ENCODE results near the gene SH3GL1. TPM values are rescaled to one million over a fixed set of nuclear protein-coding genes. Genes with fewer than 3 reads are reported as not detected.

The SH3GL1 gene
- total RNA-seq, 1 donor, result 83.2 TPM

DNA sequence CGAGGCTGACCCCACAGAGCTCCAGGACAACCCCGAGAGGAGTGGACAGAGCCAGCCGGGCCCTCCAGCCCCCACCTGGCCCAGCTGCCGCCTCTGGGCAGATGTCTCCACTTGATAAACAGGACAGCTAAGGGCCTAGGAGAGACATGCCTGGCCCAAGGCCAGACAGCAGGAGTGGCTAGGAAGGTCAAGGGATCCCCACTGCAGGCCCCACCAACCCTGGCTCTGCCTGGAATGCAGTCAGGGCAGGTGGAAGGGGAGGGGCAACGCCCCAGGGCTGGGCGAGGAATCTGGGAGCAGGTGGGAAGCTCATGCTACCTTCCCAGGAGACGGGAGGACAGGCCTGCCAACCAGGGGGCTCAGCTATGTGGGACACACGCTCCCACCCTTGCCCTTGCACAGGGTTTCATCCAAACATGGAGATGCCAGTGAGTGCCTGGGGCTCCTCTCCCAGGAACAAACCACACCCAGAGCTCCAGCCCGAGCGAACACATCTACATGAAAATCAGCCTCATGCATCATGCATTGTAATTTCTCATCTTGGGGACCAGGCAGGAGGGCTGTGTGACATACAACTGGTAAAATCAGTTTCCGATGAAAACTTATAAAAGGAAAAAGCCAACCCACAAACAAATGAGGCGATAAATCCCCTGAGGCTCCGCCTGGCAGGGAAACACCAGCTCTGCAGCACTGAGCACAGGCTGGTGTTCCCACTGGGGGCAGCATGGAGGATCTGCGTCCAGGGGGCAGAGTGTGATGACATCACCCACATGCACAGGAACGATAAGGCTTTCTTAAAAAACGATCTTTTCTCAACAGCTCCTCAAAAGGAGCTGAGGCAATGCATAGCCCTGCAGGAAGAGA is 25.0 kb downstream of the SH3GL1 start:
- no peaks in the 10 kb centered on the region for H3K36me3 ChIP-seq (ENCODE audit: insufficient read depth, low read length)
- H3K79me2 ChIP-seq (ENCODE audit: insufficient read depth, low read length), result peaks cover 93% of the 10 kb centered on the region
- H3K27ac ChIP-seq (ENCODE audit: low read depth, low read length), result peak overlapping the region; percentile 90
- peak; percentile 62 for TF ChIP-seq CTCF (IDR thresholded peaks at IDR 0.05; ENCODE audit: extremely low read depth, low read depth, low read length)
- peaks cover 84% of the 10 kb centered on the region for H4K20me1 ChIP-seq (ENCODE audit: insufficient read depth, low read length)
- peak; percentile 93 for DNase-seq (ENCODE audit: insufficient read length, low spot score, missing footprints)
- H2AFZ ChIP-seq (ENCODE audit: low read length), result no peak overlapping the region
- no peak overlapping the region for H3K4me3 ChIP-seq (ENCODE audit: insufficient read depth, low read length)
- H3K9me3 ChIP-seq (ENCODE audit: low read depth, low read length), result no peaks in the 10 kb centered on the region
- no peaks in the 10 kb centered on the region for H3K27me3 ChIP-seq (ENCODE audit: insufficient read depth, low read length)
- peak overlapping the region; percentile 40 for H3K4me2 ChIP-seq (ENCODE audit: insufficient read depth, low read length)
- peaks cover 65% of the 10 kb centered on the region for H3K4me1 ChIP-seq (ENCODE audit: insufficient read depth, low read length)

DNA sequence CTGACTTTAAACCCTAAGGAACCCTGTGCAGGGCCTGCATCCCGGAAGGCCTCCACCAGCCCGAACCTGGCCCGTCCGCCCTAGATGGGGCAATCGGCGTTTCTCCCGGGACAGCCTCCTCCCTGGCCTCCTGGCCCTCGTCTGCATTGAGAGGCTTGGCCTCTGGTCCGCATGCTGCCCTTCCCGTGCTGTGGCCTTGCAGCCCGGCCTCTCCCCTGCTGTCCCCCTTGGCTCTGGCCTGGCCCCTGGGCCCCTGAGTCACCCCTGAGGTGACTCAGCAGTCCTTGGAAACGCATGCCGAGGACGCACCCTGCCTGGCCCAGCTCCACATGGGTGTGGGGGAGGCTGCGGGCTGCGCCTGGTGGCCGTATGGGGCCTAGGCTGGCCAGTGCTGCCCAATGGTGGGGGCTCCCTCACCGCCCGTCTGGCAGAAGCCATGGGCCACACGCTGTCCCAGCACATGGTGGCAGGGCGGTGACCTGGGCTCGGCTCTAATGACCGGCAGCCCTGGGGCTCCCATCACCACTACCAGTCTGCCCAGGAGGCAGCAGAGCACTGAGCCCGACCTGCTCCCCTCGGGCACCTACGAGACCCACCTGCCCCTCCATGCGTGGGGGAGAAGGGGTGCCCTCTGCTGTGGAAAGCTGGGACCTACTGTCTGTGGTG is 25.7 kb downstream of the SH3GL1 start:
- peaks cover 84% of the 10 kb centered on the region for H4K20me1 ChIP-seq (ENCODE audit: insufficient read depth, low read length)

GRCh38 chr19:4373601-4374497 is 26.5 kb downstream of the SH3GL1 start:
- no peaks in the 10 kb centered on the region for H3K9me3 ChIP-seq (ENCODE audit: low read depth, low read length)
- H2AFZ ChIP-seq (ENCODE audit: low read length), result no peak overlapping the region
- H3K27ac ChIP-seq (ENCODE audit: low read depth, low read length), result peak overlapping the region; percentile 90
- H3K27me3 ChIP-seq (ENCODE audit: insufficient read depth, low read length), result no peaks in the 10 kb centered on the region
- no peak for TF ChIP-seq CTCF (IDR thresholded peaks at IDR 0.05; ENCODE audit: extremely low read depth, low read depth, low read length)
- no peaks in the 10 kb centered on the region for H3K36me3 ChIP-seq (ENCODE audit: insufficient read depth, low read length)
- DNase-seq (ENCODE audit: insufficient read length, low spot score, missing footprints), result peak; percentile 78
- H3K4me2 ChIP-seq (ENCODE audit: insufficient read depth, low read length), result peak overlapping the region; percentile 40
- peaks cover 82% of the 10 kb centered on the region for H4K20me1 ChIP-seq (ENCODE audit: insufficient read depth, low read length)
- peaks cover 72% of the 10 kb centered on the region for H3K4me1 ChIP-seq (ENCODE audit: insufficient read depth, low read length)
- peak overlapping the region; percentile 8 for H3K4me3 ChIP-seq (ENCODE audit: insufficient read depth, low read length)
- peaks cover 93% of the 10 kb centered on the region for H3K79me2 ChIP-seq (ENCODE audit: insufficient read depth, low read length)

More for the DNA sequence above, 25.7 kb downstream of the SH3GL1 start:
- Histone ChIP-seq H3K4me3 (ENCODE audit: insufficient read depth, low read length) (peak overlapping the region; percentile 8), H3K9me3 (ENCODE audit: low read depth, low read length) (no peaks in the 10 kb centered on the region), H3K27me3 (ENCODE audit: insufficient read depth, low read length) (no peaks in the 10 kb centered on the region), H3K4me1 (ENCODE audit: insufficient read depth, low read length) (peaks cover 71% of the 10 kb centered on the region), H3K79me2 (ENCODE audit: insufficient read depth, low read length) (peaks cover 93% of the 10 kb centered on the region), H3K36me3 (ENCODE audit: insufficient read depth, low read length) (no peaks in the 10 kb centered on the region), H3K27ac (ENCODE audit: low read depth, low read length) (peak overlapping the region; percentile 90), H3K4me2 (ENCODE audit: insufficient read depth, low read length) (peak overlapping the region; percentile 40), H2AFZ (ENCODE audit: low read length) (no peak overlapping the region)
- DNase-seq (ENCODE audit: insufficient read length, low spot score, missing footprints), result peak; percentile 98
- peak; percentile 14 for TF ChIP-seq CTCF (IDR thresholded peaks at IDR 0.05; ENCODE audit: extremely low read depth, low read depth, low read length)
